K562 (cell line): ENCODE data around the gene SON. TPM values are rescaled to one million over a fixed set of nuclear protein-coding genes. Genes with fewer than 3 reads are reported as not detected.

Experiments
- CBX5 ChIP-seq: IDR thresholded peaks from 2 replicates; pipeline ENCODE4 v1.6.1; 2014; ENCODE audit warnings: low read depth, borderline replicate concordance
- ELF1 ChIP-seq: fragments of 200-800 bp; sonication (Bioruptor generic); IDR thresholded peaks from 2 replicates; pipeline ENCODE4 v1.6.1; 2016; ENCODE audit warnings: missing genetic modification characterization, missing compliant biosample characterization
- HDAC1 ChIP-seq, 2 experiments: fragments of 450-650 bp; IDR thresholded peaks; 2 replicates each; pipeline ENCODE4 v1.6.1; 2016 to 2017; ENCODE audit warnings: inconsistent platforms in 1 of 2, mild to moderate bottlenecking in 1 of 2, moderate library complexity in 1 of 2
- HNRNPK ChIP-seq: fragments of 200-400 bp; formaldehyde crosslinking; IDR thresholded peaks from one replicate; pipeline ENCODE4 v1.6.1; 2018; ENCODE audit warnings: mild to moderate bottlenecking, low read depth, low read length; ENCODE audit not compliant: poor library complexity, severe bottlenecking
- ILF3 ChIP-seq: fragments of 450-650 bp; IDR thresholded peaks from 2 replicates; pipeline ENCODE4 v1.6.1; 2018; ENCODE audit warnings: antibody characterized with exemption, mild to moderate bottlenecking, moderate library complexity, borderline replicate concordance
- JUN ChIP-seq, 2 experiments: sonication (generic) in 1 of 2; formaldehyde crosslinking in 1 of 2; IDR thresholded peaks; 2 replicates each; pipeline versions ENCODE4 v1.6.1 to v1.8.0; 2012 to 2022; ENCODE audit warnings: borderline replicate concordance in 2 of 2, mild to moderate bottlenecking in 2 of 2, improper control_type of control experiment in 1 of 2, low read depth in 1 of 2, low read length in 1 of 2, missing genetic modification reagents in 1 of 2
- MAX ChIP-seq: sonication (generic); formaldehyde crosslinking; IDR thresholded peaks from 2 replicates; pipeline ENCODE4 v1.9.0; 2022; ENCODE audit warnings: mild to moderate bottlenecking, missing genetic modification reagents
- MECOM ChIP-seq: fragments of 250-450 bp; sonication (Bioruptor Pico); IDR thresholded peaks from 2 replicates; pipeline ENCODE4 v1.8.0; 2022; ENCODE audit warnings: inconsistent platforms
- RBM34 ChIP-seq: fragments of 200-400 bp; formaldehyde crosslinking; IDR thresholded peaks from 2 replicates; pipeline ENCODE4 v1.6.1; 2018; ENCODE audit warnings: low read length, borderline replicate concordance; ENCODE audit not compliant: insufficient read depth
- SMARCE1 ChIP-seq: fragments of 450-650 bp; IDR thresholded peaks from 2 replicates; pipeline ENCODE4 v1.7.1; 2016; ENCODE audit warnings: mild to moderate bottlenecking
- SNIP1 ChIP-seq: fragments of 450-650 bp; IDR thresholded peaks from 2 replicates; pipeline ENCODE4 v1.7.1; 2017; ENCODE audit warnings: low read depth, mild to moderate bottlenecking
- TCF3 ChIP-seq: sonication (generic); formaldehyde crosslinking; IDR thresholded peaks from 2 replicates; pipeline ENCODE4 v1.4.0; 2020; ENCODE audit warnings: mild to moderate bottlenecking, missing genetic modification reagents
- TGIF2 ChIP-seq: sonication (generic); formaldehyde crosslinking; IDR thresholded peaks from 2 replicates; pipeline ENCODE4 v1.8.1; 2022; ENCODE audit warnings: mild to moderate bottlenecking, missing genetic modification reagents, moderate library complexity
- ZEB2 ChIP-seq: fragments of 450-650 bp; IDR thresholded peaks from 2 replicates; pipeline ENCODE4 v1.6.1; 2016
- ZFPM2 ChIP-seq: fragments of 250-450 bp; sonication (Bioruptor Pico); IDR thresholded peaks from 2 replicates; pipeline ENCODE4 v1.5.1; 2022; ENCODE audit warnings: mild to moderate bottlenecking
- ZFX ChIP-seq: sonication (generic); formaldehyde crosslinking; IDR thresholded peaks from 2 replicates; pipeline ENCODE4 v1.8.0; 2022; ENCODE audit warnings: mild to moderate bottlenecking, missing genetic modification reagents, moderate library complexity
- ZNF134 ChIP-seq: fragments of 250-450 bp; sonication (Bioruptor Pico); conservative IDR thresholded peaks from 2 replicates; pipeline ENCODE4 v1.4.0; 2020
- ZNF24 ChIP-seq: fragments of 450-650 bp; IDR thresholded peaks from 2 replicates; pipeline ENCODE4 v1.6.1; 2016
- ZNF449 ChIP-seq: fragments of 250-450 bp; sonication (Bioruptor Pico); IDR thresholded peaks from 2 replicates; pipeline ENCODE4 v1.8.0; 2022; ENCODE audit warnings: moderate library complexity, mild to moderate bottlenecking, inconsistent platforms
- ZNF76 ChIP-seq: fragments of 250-450 bp; sonication (Bioruptor Pico); IDR thresholded peaks from 2 replicates; pipeline ENCODE4 v1.4.0; 2020; ENCODE audit warnings: mild to moderate bottlenecking, moderate library complexity, borderline replicate concordance
- polyA plus RNA-seq, 8 experiments: library from polyadenylated mRNA; depleted of rRNA in 4 of 8; stranded (reverse) in 5 of 8; unstranded in 3 of 8; fragments of >200 nt; fragmentation: Nextera tagmentation in 2 of 8; fragmentation: Illumina TruSeq in 1 of 8; extraction: Ambion mirVana in 2 of 8; extraction: Trizol in 1 of 8; gene quantifications; 2 replicates each; pipeline versions ENCODE4 v1.2.1 to v1.2.3, GENCODE V29; 2011 to 2014; ENCODE audit warnings: inconsistent platforms in 1 of 8, missing spikeins in 1 of 8
- total RNA-seq, 7 experiments: library from RNA; depleted of rRNA in 6 of 7; stranded (reverse); fragments of >200 nt in 6 of 7; fragmentation: Illumina TruSeq in 2 of 7; extraction: Trizol in 2 of 7; gene quantifications; 2 replicates each; pipeline versions ENCODE4 v1.2.1 to v1.2.3, GENCODE V29; 2011 to 2021; ENCODE audit warnings: low replicate concordance in 1 of 7
- TF ChIP-seq, protein P1 (sequence below): fragments of 450-650 bp; IDR thresholded peaks from 2 replicates; pipeline ENCODE4 v1.6.1; 2016; ENCODE audit warnings: low read depth, mild to moderate bottlenecking, moderate library complexity
- TF ChIP-seq, protein P2 (sequence below): fragments of 250-450 bp; sonication (Bioruptor Pico); IDR thresholded peaks from 2 replicates; pipeline ENCODE4 v1.4.0; 2020
- TF ChIP-seq, protein P3 (sequence below): fragments of 250-450 bp; sonication (Bioruptor Pico); IDR thresholded peaks from 2 replicates; pipeline ENCODE4 v1.8.0; 2021; ENCODE audit warnings: moderate library complexity, mild to moderate bottlenecking, inconsistent platforms
- TF ChIP-seq, protein P4 (sequence below): fragments of 250-450 bp; sonication (Bioruptor Pico); IDR thresholded peaks from 2 replicates; pipeline ENCODE4 v1.9.0; 2021; ENCODE audit warnings: mild to moderate bottlenecking

The SON gene
- total and polyA plus RNA-seq, 9 of the 15 experiments (the other 6 are each of a cell fraction or from before 2014, with no cell fraction given), result 105 to 742 (median 187) TPM

GRCh38 chr21:33588485-33589335, 45.9 kb downstream of the SON start, which contains the start of gene DONSON (continued):
- TF ChIP-seq, protein P1, sequence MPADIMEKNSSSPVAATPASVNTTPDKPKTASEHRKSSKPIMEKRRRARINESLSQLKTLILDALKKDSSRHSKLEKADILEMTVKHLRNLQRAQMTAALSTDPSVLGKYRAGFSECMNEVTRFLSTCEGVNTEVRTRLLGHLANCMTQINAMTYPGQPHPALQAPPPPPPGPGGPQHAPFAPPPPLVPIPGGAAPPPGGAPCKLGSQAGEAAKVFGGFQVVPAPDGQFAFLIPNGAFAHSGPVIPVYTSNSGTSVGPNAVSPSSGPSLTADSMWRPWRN, result no peak
- no peak for TF ChIP-seq ZNF76 (CRISPR knock-in tag)
- TF ChIP-seq TCF3, result no peak
- TF ChIP-seq, protein P2, sequence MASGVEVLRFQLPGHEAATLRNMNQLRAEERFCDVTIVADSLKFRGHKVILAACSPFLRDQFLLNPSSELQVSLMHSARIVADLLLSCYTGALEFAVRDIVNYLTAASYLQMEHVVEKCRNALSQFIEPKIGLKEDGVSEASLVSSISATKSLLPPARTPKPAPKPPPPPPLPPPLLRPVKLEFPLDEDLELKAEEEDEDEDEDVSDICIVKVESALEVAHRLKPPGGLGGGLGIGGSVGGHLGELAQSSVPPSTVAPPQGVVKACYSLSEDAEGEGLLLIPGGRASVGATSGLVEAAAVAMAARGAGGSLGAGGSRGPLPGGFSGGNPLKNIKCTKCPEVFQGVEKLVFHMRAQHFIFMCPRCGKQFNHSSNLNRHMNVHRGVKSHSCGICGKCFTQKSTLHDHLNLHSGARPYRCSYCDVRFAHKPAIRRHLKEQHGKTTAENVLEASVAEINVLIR (CRISPR knock-in tag), result no peak
- no peak for TF ChIP-seq ZEB2
- peak; percentile 32; the same call in 1 of the 2 replicates for TF ChIP-seq MAX
- TF ChIP-seq JUN (IDR thresholded peaks at IDR 0.05; ENCODE audit: borderline replicate concordance, low read depth, low read length), result no peak
- TF ChIP-seq JUN (CRISPR knock-in tag; IDR thresholded peaks at IDR 0.05; ENCODE audit: borderline replicate concordance), result no peak
- TF ChIP-seq ZFPM2 (CRISPR knock-in tag), result no peak
- TF ChIP-seq ZNF24, result peak; percentile 29; the same call in 1 of the 2 replicates
- TF ChIP-seq CBX5, result no peak
- TF ChIP-seq RBM34, result no peak
- peak; percentile 72 for TF ChIP-seq SMARCE1
- 0 out of 4 replicates have a peak, but pooled peaks of 1 of the 2 experiments have one; percentile 48 for TF ChIP-seq HDAC1 (IDR thresholded peaks at IDR 0.05)
- no peak for TF ChIP-seq SNIP1
- TF ChIP-seq, protein P3, sequence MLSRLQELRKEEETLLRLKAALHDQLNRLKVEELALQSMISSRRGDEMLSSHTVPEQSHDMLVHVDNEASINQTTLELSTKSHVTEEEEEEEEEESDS (CRISPR knock-in tag), result no peak
- peak; percentile 63 for TF ChIP-seq ZFX (CRISPR knock-in tag)
- TF ChIP-seq ELF1, result no peak
- peak; percentile 97; the same call in 1 of the 2 replicates for TF ChIP-seq ILF3
- 0 out of 2 replicates have a peak, but pooled peaks have one; percentile 31 for TF ChIP-seq TGIF2 (CRISPR knock-in tag)
- TF ChIP-seq ZNF134 (CRISPR knock-in tag), result 0 out of 2 replicates have a peak, but pooled peaks have one; percentile 13
- 0 out of 2 replicates have a peak, but pooled peaks have one; percentile 4 for TF ChIP-seq MECOM (CRISPR knock-in tag)
- no peak for TF ChIP-seq ZNF449 (CRISPR knock-in tag)
- no peak for TF ChIP-seq HNRNPK
- TF ChIP-seq, protein P4, sequence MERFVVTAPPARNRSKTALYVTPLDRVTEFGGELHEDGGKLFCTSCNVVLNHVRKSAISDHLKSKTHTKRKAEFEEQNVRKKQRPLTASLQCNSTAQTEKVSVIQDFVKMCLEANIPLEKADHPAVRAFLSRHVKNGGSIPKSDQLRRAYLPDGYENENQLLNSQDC (CRISPR knock-in tag), result peak; percentile 19; the same call in 1 of the 2 replicates
